ENCODE results near the gene ANP32B.

GRCh38 chr9:98034593-98035546 is 51.7 kb downstream of the ANP32B start:
- TF ChIP-seq ESRRA (IDR thresholded peaks at IDR 0.05; ENCODE audit: borderline replicate concordance, low read length): no peak
- TF ChIP-seq RAD21 (conservative IDR thresholded peaks at IDR 0.05 in 1 of 2, IDR thresholded peaks at IDR 0.05 in 1 of 2): peak; percentile 50 to 52; a peak in 4 of 5 replicates
- no peak for TF ChIP-seq KDM1A (IDR thresholded peaks at IDR 0.05; ENCODE audit: low read depth)
- TF ChIP-seq MAFK (IDR thresholded peaks at IDR 0.05; ENCODE audit: partially characterized antibody): no peak
- TF ChIP-seq CHD2 (IDR thresholded peaks at IDR 0.05; ENCODE audit: low read length, partially characterized antibody): no peak
- TF ChIP-seq CTCF (IDR thresholded peaks at IDR 0.05): peak; percentile 71
- TF ChIP-seq SMC3 (IDR thresholded peaks at IDR 0.05): peak; percentile 69
- TF ChIP-seq POLR2A (IDR thresholded peaks at IDR 0.05; ENCODE audit: low read length): no peak
- no peak for TF ChIP-seq BHLHE40 (IDR thresholded peaks at IDR 0.05; ENCODE audit: low read depth, low read length)
- TF ChIP-seq MAX (IDR thresholded peaks at IDR 0.05): no peak
- TF ChIP-seq NPAS2 (CRISPR knock-in tag; IDR thresholded peaks at IDR 0.05; ENCODE audit: borderline replicate concordance): no peak
- no peak for TF ChIP-seq RCOR1 (IDR thresholded peaks at IDR 0.05; ENCODE audit: low read depth, low read length)
- no peak for TF ChIP-seq EP300 (IDR thresholded peaks at IDR 0.05)
